Ovary (tissue), 9 donors: Measurements from ENCODE around the gene CFLAR. TPM values are rescaled to one million over a fixed set of nuclear protein-coding genes. Genes with fewer than 3 reads are reported as not detected.
"Not testable (repeated sequence)": the region's sequence is repeated elsewhere in the genome, so short reads cannot be mapped to it uniquely, and the experiment has no call there.

Experiments
- DNase-seq, 5 donors: peaks; one replicate each; pipeline ENCODE4 v3.0.0-alpha.2; 2019 to 2020
- H3K27ac ChIP-seq, 2 donors: fragments of 200-600 bp; one replicate each; pipeline versions ENCODE4 v1.5.1 to v1.8.0; 2019 to 2022
- H3K27me3 ChIP-seq: fragments of 200-600 bp; one replicate; pipeline ENCODE4 v1.8.0; 2022
- H3K36me3 ChIP-seq: fragments of 200-600 bp; sonication (generic); one replicate; pipeline ENCODE4 v1.5.1; 2019
- H3K4me1 ChIP-seq: one replicate; pipeline ENCODE4 v1.8.1; 2013; ENCODE audit warnings: mild to moderate bottlenecking, moderate library complexity; ENCODE audit not compliant: insufficient read depth
- H3K4me3 ChIP-seq: fragments of 200-600 bp; sonication (generic); one replicate; pipeline ENCODE4 v1.5.1; 2017
- H3K9me3 ChIP-seq, 2 donors: fragments of 200-600 bp in 1 of 2; sonication (generic) in 1 of 2; one replicate each; pipeline versions ENCODE4 v1.5.1 to v1.8.1; 2013 to 2019; ENCODE audit warnings: mild to moderate bottlenecking in 1 of 2, moderate library complexity in 1 of 2
- CTCF ChIP-seq, 3 donors: fragments of 450-650 bp in 2 of 3; fragments of 200-600 bp in 1 of 3; IDR thresholded peaks; one replicate each; pipeline versions ENCODE4 v1.5.1 to v1.8.0; 2016 to 2022; ENCODE audit warnings: antibody characterized with exemption in 3 of 3, mild to moderate bottlenecking in 1 of 3
- EP300 ChIP-seq: sonication (generic); formaldehyde crosslinking; IDR thresholded peaks from one replicate; pipeline ENCODE4 v1.6.1; 2017; ENCODE audit warnings: antibody characterized with exemption
- POLR2A ChIP-seq: fragments of 450-650 bp; IDR thresholded peaks from one replicate; pipeline ENCODE4 v1.6.1; 2017; ENCODE audit warnings: antibody characterized with exemption, mild to moderate bottlenecking, moderate library complexity
- WGBS, 3 donors: extraction: QIAGEN DNeasy Blood & Tissue Kit in 1 of 3; methylation state at CpG; one replicate each; pipeline versions ENCODE4 v1.1.5 to v1.1.7; 2013 to 2017; 5-methylcytosine and 5-hydroxymethylcytosine counted together
- intact Hi-C, 4 donors: fragments of 100-400 bp; cut with DNase I; formaldehyde crosslinking; loops; one replicate each; pipeline versions ENCODE4 v1.11.0 to v1.15.1; 2022 to 2023
- polyA plus RNA-seq, 2 donors: library from polyadenylated mRNA; stranded (reverse); fragments of 200-250 nt in 1 of 2; fragments of 350-450 nt in 1 of 2; fragmentation: Illumina TruSeq in 1 of 2; extraction: RNeasy Lipid Tissue Mini Kit (QIAGEN cat#74804) in 1 of 2; gene quantifications; one replicate each; pipeline ENCODE4 v1.2.3, GENCODE V29; 2013 to 2014
- total RNA-seq, 7 donors: library from RNA; depleted of rRNA in 2 of 7; stranded (reverse); fragments of >200 nt in 2 of 7; fragmentation: NEBNext Ultra II Directional in 3 of 7; extraction: Animal tissue kit (Norgen Biotek cat#: 25700) in 3 of 7; gene quantifications; one replicate each; pipeline versions ENCODE4 v1.1.0 to v1.2.4, GENCODE V29; 2016 to 2023
- donor health status: DM: no; HTN: no; CAD: no; lungs with moderate emphysema.
- donor health status: DM: no; HTN: no; CAD: no.
- donor health status: Bipolar disorder and iron deficiency.
- donor health status: DM: yes; HTN: yes; CAD: no.
- donor health status: DM: no; HTN: no; CAD: no.
- donor health status: DM: yes; HTN: yes; CAD: no.

The CFLAR gene
- total and polyA plus RNA-seq, 9 donors = 26.7 to 111 (median 67.9) TPM

GRCh38 chr2:201116959-201117734 is 1.2 kb downstream of the CFLAR start:
- Histone ChIP-seq H3K27ac (peak overlapping the region; percentile 97 to 98), H3K9me3 (no peaks in the 10 kb centered on the region), H3K4me1 (peaks cover 6% of the 10 kb centered on the region), H3K4me3 (peak overlapping the region; percentile 70), H3K36me3 (no peaks in the 10 kb centered on the region), H3K27me3 (no peaks in the 10 kb centered on the region)
- TF ChIP-seq POLR2A (no peak), CTCF (IDR thresholded peaks at IDR 0.05) (peak in 1 of 3 donors; percentile 21)
- peak in 3 of 5 donors; percentile 65 to 83 (median 68) for DNase-seq
- intact Hi-C loops = loop anchor here in 1 of 4 donors (5.0 kb wide), 1 partner anchor 45 kb away; the partner anchor contains the start of genes HYCC2 and NDUFB3
- 1 to 3% (median 1%) methylated on average over 22 of the region's 22 CpGs for WGBS, 3 donors

DNA sequence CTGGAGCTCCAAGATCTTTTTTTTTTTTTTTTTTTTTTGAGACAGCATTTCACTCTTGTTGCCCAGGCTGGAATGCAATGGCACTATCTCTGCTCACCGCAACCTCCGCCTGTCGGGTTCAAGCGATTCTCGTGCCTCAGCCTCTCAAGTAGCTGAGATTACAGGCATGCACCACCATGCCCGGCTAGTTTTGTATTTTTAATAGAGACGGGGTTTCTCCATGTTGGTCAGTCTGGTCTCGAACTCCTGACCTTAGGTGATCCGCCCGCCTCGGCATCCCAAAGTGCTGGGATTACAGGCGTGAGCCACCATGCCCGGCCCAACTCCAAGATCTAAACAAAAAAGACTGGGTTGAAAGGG is 1.8 kb downstream of the CFLAR start:
- H3K27me3 ChIP-seq, H3K4me1 ChIP-seq, H3K36me3 ChIP-seq, DNase-seq, H3K9me3 ChIP-seq: not testable (repeated sequence)
- intact Hi-C loops = loop anchor here in 1 of 4 donors (5.0 kb wide), 1 partner anchor 45 kb away; the partner anchor contains the start of genes HYCC2 and NDUFB3
- Histone ChIP-seq H3K27ac (peak overlapping the region in 1 of 2 donors; percentile 98), H3K4me3 (peak overlapping the region; percentile 70)
- WGBS, 3 donors = 21 to 44% (median 23%) methylated on average over 13 of the region's 13 CpGs

DNA sequence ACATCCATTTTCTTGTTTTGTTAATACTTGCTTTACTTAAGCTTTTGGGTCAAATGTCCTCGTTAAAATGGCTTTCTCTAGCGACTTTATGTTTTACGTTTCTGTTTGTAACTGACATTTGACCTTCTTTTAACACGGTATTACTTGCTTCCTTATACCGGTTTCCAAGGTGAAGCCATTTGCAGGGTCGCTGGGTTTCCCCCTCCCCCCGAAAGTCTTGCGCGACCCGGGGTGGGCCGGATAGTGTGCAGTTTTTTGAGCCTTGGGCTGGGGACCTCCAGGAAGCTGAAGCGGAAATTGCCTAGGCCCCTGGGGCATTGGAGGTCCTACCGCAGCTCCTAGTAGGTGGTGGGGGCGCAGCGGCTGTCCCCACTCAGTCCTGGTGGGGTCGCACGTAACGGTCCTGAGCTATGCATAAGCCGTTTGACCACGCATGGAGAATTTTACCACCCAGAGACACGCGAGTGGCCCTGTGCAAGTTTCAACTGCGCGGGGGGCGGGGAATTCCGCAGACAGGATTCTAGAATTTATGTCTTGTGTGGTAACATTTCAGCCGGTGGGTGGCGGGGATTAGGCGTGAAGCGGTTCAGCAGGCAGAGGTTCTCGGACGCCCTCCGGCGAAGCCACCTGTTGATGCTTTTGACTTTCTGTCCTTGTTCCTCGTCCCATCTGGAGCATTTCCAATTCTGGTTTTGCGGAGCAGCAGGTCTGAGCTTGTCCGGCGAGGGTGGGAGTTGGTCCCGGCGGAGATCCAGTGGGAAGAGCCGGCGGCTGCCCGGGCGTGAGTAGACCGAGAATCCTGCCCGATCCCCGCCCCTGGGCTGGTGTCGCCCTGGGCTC is 2.4 kb downstream of the CFLAR start:
- 1 to 5% (median 3%) methylated on average over 48 of the region's 48 CpGs for WGBS, 3 donors
- H3K4me3 ChIP-seq = peak overlapping the region; percentile 70
- no peaks in the 10 kb centered on the region for H3K27me3 ChIP-seq
- intact Hi-C loops = loop anchor here in 1 of 4 donors (5.0 kb wide), 1 partner anchor 46 kb away; the partner anchor contains the start of genes HYCC2 and NDUFB3
- TF ChIP-seq POLR2A = peak; percentile 24
- peak; percentile 25 to 63 (median 34) for TF ChIP-seq CTCF (IDR thresholded peaks at IDR 0.05)
- TF ChIP-seq EP300 = no peak
- DNase-seq = peak; percentile 74 to 85 (median 80)
- H3K36me3 ChIP-seq = no peaks in the 10 kb centered on the region
- H3K9me3 ChIP-seq = no peaks in the 10 kb centered on the region
- peaks cover 7% of the 10 kb centered on the region for H3K4me1 ChIP-seq
- peak overlapping the region; percentile 24 to 98 for H3K27ac ChIP-seq

DNA sequence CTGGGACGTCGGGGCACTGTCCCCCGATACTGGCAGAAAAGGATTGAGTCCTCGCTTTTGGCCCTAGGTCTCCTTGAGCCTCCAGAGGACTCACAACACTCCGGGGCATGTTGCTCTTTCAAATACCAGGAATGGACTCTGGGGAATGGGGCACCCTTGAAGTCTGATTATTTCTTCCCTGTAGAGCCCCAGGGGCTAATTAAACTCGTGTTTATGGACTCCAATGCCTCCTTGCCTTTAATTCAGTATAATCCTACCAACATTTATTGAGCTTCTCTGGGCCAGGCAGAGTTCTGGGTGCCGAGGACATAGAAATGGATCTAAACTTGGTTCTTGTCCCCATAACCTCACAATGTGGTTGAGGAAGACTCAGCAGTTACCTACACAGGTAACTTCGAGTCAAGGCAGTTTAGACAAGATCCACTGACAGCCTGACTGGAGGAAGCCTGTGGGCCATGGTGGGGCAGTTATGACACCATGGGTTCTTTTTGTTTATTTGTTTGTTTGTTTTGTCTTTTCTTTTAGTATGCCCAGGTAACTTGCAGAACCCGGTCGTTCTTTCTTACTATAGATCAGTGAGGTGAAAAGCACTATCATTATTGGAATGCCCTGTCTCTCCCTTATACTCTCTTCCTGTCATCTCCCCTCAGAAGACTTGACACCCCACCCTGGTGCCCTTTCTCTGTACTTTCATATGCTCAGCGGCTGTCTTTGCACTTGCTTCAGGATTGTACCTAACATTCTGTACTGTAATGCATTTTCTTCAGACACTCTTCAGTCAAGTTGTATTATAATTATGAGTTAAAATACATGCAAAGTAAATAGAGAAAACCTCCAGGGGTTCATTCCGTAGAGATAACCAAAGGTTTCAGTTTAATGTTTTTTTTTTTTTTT is 3.2 kb downstream of the CFLAR start:
- Histone ChIP-seq H3K9me3 (no peaks in the 10 kb centered on the region), H3K4me3 (peak overlapping the region; percentile 70), H3K36me3 (no peaks in the 10 kb centered on the region), H3K4me1 (peaks cover 12% of the 10 kb centered on the region), H3K27ac (peak overlapping the region; percentile 24 to 44), H3K27me3 (no peaks in the 10 kb centered on the region)
- TF ChIP-seq EP300 (no peak), CTCF (IDR thresholded peaks at IDR 0.05) (no peak), POLR2A (no peak)
- intact Hi-C loops = loop anchor here in 1 of 4 donors (5.0 kb wide), 1 partner anchor 47 kb away; the partner anchor contains the start of genes HYCC2 and NDUFB3
- no peak for DNase-seq
- 35 to 37% (median 35%) methylated on average over 12 of the region's 12 CpGs for WGBS, 3 donors
